GM10847 (cell line): Measurements from ENCODE around the gene TSC22D1.

Experiments used
- POLR2A ChIP-seq: IDR thresholded peaks from 2 replicates; pipeline ENCODE4 v1.6.1; 2011; ENCODE audit not compliant: insufficient read length; ENCODE audit errors: extremely low read depth

The TSC22D1 gene

DNA sequence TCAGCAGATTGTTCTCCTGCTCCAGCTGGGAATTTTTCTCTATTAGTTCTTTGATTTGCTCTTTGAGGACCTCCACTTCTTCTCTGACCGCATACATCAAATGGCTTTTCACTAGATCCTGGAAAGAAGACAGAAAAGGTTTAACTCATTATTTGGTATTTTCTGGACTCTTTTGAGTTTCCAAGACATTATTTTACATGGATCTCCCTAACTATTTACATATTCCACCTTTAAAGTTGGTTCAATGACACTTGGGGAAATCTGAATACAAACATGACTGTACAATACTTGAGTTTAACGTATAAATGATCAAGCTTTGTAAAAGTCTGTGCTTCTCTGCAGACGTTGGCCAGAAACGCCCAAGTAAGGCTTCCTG is 141.4 kb downstream of the TSC22D1 start:
- TF ChIP-seq POLR2A = no peak

DNA sequence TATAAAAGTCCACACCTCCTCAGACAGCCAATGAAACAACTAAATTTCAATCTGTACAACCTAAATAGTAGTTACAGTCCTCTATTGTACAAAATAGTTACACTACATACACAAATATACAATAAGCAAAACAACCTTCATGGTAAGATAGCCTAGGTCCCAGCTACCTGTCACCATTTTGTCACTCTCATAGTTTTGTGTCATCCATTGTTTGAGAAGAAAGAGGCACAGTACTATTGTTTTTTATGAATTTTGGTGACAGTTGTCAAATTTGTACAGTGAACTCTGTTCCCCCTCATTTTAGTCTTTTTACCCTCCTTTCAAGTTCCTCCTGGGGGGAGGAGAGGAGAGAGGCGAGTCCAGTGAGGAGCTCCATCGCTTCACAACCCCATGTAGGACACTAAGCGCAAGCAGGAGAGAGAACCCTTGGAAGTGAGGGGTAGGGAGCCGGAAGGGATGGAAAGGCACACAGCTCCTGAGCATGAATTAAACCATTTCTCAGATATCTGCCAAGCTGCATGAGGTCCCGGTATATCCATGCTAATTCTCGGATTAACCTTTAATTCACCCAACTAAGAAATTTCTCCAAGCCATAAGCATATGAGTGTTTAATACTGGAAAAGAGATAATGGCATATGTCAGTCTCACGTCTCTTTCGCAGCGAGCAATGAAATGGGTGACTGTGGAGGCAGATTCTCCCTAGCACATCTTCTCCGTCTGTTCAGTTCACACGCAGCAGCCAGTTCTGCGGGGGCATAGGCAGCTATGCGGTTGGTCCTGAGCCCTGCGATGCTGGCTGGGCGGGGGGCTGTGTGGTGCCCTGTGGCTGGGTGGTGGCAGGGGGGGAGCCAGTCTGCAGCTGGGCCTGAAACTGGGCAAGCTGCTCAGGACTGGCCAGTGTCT is 142.0 kb downstream of the TSC22D1 start:
- no peak for TF ChIP-seq POLR2A

DNA sequence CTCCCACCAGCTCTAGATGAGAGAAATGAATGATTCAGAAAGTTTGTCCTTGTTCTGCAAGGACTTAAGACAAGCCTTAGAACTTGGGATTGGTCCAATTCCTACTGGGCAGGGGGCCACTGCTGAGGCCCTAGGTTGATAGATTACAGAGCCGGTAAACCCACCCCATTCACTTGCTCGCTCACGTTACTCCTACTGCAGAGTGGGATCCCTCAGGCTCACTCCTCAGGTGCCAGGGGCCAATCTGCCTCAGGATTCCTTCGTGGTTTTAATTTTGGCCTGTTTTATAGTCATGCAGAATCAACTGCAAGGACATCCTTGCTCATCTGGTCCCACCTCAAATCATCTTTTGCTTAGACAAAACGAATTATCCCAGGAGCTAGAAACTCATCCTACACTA is 143.5 kb downstream of the TSC22D1 start:
- TF ChIP-seq POLR2A = no peak

DNA sequence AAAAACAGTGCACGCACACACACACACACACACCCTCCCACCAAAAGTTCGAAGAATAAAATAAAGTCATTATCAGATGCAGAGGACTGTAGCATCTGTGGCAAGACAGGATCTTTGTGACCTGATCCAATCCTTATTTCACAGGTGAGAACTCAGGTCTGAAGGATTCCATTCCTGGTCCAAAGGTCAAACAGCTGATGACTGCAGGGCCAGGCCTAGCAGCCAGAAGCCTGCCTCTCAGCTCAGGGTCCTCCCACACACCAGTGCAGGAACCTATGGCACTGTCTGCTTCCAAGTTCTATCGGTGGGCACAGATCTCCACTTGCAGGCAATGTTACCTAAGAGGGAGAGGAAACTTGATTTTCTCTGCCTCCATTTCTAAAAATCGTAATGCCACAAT is 145.0 kb downstream of the TSC22D1 start:
- no peak for TF ChIP-seq POLR2A

DNA sequence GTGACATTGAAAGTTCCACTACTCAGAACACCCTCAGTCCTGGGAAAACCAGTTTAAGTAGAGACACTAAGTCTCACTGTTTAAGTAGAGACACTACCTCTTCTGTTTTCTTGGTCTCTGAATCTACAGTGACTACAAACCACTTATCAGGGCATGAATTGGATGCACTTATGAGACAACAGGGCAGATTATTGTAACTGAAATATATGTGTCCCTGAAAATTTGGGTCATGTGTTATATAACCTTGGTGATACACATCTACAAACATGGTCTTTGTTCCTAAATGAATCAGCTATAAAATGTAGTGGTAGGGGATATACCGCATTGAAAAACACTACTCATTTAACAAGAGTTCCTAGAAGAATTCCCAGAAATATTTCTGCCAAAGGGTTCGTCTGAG is 146.8 kb downstream of the TSC22D1 start:
- no peak for TF ChIP-seq POLR2A

DNA sequence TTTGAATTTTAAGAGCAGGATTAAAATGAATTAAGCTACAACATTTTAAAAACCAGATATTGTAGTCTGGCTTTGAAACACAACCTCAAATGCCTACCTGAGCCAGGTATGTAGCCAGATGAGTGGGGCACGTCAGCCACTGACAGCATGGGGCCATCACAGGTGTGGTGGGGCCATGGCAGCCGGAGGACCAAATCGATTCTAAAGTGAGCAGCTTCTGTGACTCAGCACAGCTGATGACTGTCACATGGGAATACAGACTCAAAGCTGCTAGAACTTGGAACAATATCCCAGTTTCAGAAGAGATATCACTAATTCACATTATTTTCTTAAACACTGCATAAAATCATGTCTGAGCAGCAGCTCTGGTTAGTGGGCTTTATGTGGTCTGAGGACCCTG is 149.7 kb downstream of the TSC22D1 start:
- no peak for TF ChIP-seq POLR2A

DNA sequence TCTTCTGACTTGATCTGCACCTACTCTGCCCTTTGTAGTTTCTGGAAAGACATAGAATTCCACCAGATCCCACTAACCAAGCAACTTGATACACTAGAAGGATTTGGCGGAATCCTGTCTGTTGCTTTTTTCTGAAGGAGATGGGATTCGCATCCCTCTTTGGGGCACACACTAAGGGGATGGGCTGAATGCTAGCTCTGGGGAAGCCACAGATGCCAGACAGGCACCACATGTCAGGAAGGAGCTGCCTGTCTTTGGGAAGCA is 150.4 kb downstream of the TSC22D1 start:
- TF ChIP-seq POLR2A = no peak

DNA sequence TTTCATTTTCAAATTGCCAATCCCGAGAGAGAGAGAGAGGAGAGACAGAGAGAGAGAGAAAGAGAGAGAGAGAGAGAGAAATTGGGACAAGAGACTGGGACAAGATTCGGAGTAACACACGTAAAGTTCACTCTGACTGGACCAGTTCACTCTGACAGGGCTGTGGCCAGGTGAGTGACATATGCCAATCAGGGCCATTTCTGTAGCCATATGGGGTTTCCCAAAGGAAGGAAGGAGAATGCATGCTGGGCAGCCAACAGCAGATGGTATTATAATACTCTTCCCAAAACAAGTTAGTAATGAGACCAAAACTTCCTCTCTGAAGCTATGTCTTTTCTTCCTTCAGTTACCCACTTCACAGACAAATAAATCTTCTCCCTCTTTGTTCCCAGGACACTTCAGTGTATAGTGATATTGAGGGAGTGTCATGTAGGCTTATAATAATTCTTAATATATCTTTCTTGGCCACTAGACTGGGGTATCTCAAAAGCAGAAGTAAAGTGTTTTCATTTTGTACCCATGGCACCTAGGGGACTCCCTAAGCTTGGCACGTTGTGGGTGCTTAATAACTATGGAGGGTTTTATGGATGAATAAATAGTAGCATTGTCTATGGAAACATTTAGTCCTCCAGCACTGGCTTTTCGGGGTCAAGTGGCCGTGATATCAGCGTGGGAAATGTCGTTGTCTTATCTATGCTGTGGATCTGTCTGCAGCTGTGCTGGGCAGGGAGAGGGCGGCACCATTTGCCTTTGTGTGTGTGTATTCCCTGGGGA is 150.9 kb downstream of the TSC22D1 start:
- TF ChIP-seq POLR2A = no peak

DNA sequence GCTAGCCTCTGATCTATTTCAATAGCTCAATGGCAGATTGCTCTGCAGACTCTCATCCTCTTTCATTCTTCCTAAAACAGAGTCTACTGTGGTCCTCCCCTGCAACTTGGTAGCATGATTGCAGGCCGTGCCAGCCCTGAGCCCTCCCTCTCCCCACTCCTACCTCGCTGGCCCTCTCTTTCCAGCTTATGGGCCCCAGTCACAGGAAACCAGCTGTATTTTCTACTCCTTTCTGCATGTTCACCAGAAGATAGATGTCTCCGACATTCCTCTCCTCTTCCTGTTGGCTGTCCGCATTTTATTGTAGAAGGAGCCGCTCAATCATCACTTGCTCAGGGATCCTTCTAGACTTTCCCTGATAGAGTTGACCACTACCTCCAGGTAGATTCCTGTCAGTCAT is 152.3 kb downstream of the TSC22D1 start:
- no peak for TF ChIP-seq POLR2A

DNA sequence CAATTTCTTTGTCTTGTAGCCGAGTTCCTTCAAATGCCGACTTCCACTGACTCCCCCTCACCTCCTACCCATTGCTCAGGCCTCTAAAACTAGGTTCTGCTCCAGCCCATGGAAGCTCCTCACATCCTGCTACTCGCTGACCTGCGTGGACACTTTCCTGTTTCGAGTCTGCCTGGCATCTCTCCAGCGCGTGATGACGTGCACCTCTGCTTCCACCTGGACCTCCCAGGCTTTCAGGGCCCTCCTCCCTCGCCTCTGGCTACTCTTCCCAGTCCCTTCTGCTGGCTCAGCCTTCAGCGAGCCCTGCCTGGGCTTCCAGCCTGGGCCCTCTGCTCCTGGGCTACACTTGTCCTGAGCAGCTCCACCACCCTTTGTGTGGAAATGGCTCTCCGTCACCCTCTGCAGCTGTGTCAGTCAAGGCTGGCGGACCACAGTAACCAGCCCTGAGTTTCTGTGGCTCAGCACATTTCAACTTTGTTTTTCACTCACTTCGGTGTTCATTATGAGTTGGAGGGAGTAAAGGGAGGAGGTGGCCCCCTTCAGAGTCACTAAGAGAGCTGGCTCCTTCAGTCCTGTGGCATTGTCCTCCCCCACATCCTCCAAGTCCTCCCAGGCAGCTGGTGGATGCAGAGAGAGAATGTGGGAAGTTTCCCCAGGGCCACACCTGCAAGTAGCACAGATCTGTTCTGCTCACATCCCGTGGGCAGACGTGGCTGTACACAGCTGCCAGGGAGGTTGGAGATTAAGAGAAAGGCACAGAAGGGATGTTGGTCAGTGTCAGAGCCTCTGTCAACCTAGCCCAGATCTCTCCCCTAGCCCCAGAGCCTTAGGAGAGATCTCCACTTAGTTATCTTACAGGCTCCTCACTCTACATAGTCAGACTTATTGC is 153.1 kb downstream of the TSC22D1 start:
- no peak for TF ChIP-seq POLR2A

DNA sequence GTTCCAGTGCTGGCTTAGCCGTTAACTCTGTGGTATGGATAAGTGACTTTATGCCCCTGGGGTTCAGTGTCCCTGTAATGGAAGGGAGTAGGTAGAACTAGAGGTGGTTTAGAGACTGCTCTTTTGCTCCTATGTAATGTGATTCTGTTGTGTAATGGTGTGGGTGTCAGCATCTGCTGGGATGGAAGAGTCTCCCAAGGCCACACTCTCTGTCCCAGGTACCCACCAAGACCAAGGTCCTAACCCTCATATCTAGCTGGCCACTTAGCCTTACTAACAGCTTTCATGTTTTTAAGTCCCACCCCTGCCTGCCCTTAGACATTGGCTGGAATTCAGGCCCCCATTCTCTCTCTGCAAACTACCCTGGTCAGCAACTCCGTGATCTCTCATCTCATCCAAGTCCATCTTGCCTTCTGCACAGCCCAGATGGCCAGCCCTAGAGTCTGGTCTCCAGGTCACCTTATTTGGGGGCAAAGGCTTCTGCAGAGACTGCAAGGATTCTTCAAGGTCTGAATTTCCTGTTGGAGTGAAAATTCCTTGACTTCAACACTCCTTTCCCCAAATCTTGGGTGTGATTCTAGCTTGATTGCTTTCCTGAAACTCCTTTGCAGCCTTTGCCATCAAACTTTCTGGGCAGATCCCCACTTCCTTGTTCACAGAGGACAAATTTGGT is 154.1 kb downstream of the TSC22D1 start:
- TF ChIP-seq POLR2A = no peak

DNA sequence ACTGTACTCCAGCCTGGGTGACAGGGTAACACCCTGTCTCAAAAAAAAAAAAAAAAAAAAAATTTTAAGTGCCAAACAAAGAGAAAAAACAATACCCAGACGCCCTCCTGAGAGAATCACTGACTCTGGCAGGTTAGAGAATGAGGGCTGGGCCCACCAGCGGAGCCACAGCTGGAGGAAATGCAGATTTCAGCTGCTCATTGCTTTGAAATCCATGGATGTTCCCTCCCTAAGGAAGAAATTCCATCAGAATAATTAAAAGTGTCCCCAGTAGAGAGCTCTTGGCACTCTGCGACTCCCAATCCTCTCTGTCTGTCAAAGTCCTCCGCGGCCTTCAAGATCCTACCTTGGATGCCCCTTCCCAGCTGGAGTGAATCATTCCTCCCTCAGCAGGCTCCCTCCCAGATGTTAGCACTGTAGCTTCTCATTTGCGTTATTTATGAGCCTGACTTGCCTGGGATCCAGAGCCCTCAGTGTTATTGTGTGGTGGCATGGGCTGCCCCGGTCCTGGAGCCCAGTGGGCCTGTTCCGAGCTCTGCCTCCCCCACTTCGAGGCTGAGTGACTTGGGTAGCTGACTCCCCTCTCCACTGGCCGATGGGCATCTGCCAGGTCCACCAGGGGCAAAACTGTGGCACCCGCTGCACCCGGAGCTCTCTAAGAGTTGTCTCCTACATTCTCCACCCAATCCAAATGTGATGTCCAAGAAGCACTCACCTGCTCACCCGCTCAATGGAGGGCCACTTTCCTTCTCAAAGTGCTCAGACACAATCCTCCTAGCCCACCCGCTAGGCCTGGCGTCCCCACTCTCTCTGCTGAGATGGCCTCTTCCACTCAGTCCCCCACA is 155.5 kb downstream of the TSC22D1 start:
- no peak for TF ChIP-seq POLR2A

DNA sequence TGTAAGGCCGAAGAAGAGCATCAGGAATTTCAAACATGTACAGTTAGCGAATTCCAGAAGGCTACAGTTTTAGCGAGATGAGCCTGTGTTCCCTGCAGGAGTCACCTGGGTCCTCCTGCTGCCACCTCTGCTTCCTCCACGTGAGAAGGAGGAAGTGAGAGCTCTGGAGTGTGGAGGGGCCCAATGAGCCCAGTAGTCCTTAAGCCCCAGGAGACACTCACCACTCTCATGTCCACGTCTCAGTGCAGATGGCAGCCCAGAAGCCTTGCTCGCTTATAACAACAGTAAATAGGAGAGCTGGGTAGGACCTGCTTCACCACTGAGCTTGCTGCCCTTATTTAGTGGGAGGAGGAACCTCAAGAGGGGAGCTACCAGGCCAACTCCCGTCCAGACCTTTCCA is 158.3 kb downstream of the TSC22D1 start:
- TF ChIP-seq POLR2A = no peak

DNA sequence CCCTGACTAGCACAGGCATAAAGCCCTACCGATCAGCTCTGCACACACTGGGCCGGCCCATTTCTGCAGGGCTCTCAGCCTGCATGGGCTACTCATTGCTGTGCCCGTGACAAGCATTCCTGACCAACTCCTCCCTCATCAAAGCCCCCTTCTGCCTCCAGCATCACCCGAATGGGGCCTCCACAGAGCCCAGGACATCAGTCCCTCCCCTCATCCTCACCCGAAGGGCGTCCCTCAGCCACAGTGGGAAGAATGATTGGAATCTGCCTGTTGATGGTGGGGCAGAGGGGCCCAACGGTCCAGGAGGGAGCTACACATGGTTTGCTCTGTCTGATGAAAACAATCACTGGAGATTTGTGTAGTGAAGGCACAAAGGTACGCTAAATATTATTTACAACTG is 158.7 kb downstream of the TSC22D1 start:
- TF ChIP-seq POLR2A = no peak
